NCI-H1092 (cell line): ENCODE results near the gene BRAT1.
A peak's percentile ranks its signal among the peaks of the same experiment; 100 is the strongest.
"Not testable (repeated sequence)": the region's sequence is repeated elsewhere in the genome, so short reads cannot be mapped to it uniquely, and the experiment has no call there.

Experiments
- DNase-seq: peaks from one replicate; lab custom pipeline; 2025; lab: John Stamatoyannopoulos, UW

The BRAT1 gene

GRCh38 chr7:2535872-2536627 is 19.3 kb downstream of the BRAT1 start:
- not testable (repeated sequence) for DNase-seq

- not testable (repeated sequence) for DNase-seq
Measured at GRCh38 chr7:2534214-2534613, 21.1 kb downstream of the BRAT1 start.

GRCh38 chr7:2533566-2533965 is 21.8 kb downstream of the BRAT1 start:
- DNase-seq, result not testable (repeated sequence)

GRCh38 chr7:2532816-2533215 is 22.5 kb downstream of the BRAT1 start:
- DNase-seq, result not testable (repeated sequence)

GRCh38 chr7:2532199-2532772 is 23.0 kb downstream of the BRAT1 start:
- DNase-seq, result not testable (repeated sequence)

GRCh38 chr7:2531796-2532110 is 23.6 kb downstream of the BRAT1 start:
- DNase-seq, result not testable (repeated sequence)

GRCh38 chr7:2530994-2531795 is 24.1 kb downstream of the BRAT1 start:
- DNase-seq, result not testable (repeated sequence)

- DNase-seq, result no peak
Measured at GRCh38 chr7:2530071-2530987, 25.0 kb downstream of the BRAT1 start.

- no peak for DNase-seq
Measured at GRCh38 chr7:2529161-2530070, 25.9 kb downstream of the BRAT1 start.

GRCh38 chr7:2528481-2529095 is 26.7 kb downstream of the BRAT1 start:
- DNase-seq, result no peak

- DNase-seq, result no peak
Measured at GRCh38 chr7:2527505-2528467, 27.5 kb downstream of the BRAT1 start.

- DNase-seq, result no peak
Measured at GRCh38 chr7:2526659-2527504, 28.4 kb downstream of the BRAT1 start.

GRCh38 chr7:2525658-2526630 is 29.4 kb downstream of the BRAT1 start:
- DNase-seq, result peak; percentile 29

GRCh38 chr7:2524808-2525657 is 30.3 kb downstream of the BRAT1 start:
- no peak for DNase-seq

GRCh38 chr7:2523941-2524807 is 31.1 kb downstream of the BRAT1 start:
- DNase-seq, result peak; percentile 88
